Endothelial cell of umbilical vein (primary cell): Measurements from ENCODE around the gene SLC16A7. TPM values are rescaled to one million over a fixed set of nuclear protein-coding genes. Genes with fewer than 3 reads are reported as not detected.

ENCODE experiments used
- BruUV-seq: library from RNA; stranded (reverse); fragments of 400-500 nt; replicated peaks from 2 replicates; lab custom pipeline; 2021; lab: Mats Ljungman, UMichigan
- CTCF ChIA-PET: fragments of 300-600, 350-600 bp; sonication (Branson Sonifier 250); formaldehyde crosslinking; loops from one replicate; lab custom pipeline; 2021; ENCODE audit warnings: antibody characterized with exemption, inconsistent platforms; lab: Charles Lee
- POLR2A ChIA-PET: fragments of 300-600, 350-600 bp; sonication (Branson Sonifier 250); formaldehyde crosslinking; loops from one replicate; lab custom pipeline; 2021; ENCODE audit warnings: antibody characterized with exemption, inconsistent platforms; lab: Charles Lee
- DNase-seq: peaks from one replicate; pipeline ENCODE4 v3.0.0-alpha.2; 2011; ENCODE audit warnings: low read depth, low spot score
- FAIRE-seq: peaks from 2 replicates; lab custom pipeline; 2011; peaks lifted over from hg19 to GRCh38; lab: Jason Lieb, UNC
- H2AFZ ChIP-seq: 2 replicates; pipeline ENCODE4 v1.6.0; 2012; ENCODE audit warnings: low read depth, low read length, control low read depth, inconsistent platforms
- H3K27ac ChIP-seq: 2 replicates; pipeline ENCODE4 v1.5.1; 2011; ENCODE audit warnings: low read depth, mild to moderate bottlenecking, control low read depth, low read length, moderate library complexity; ENCODE audit not compliant: insufficient read depth
- H3K27me3 ChIP-seq, 2 experiments: 2 replicates each; pipeline versions ENCODE4 v1.6.0 to v1.6.1; 2011; ENCODE audit warnings: low read length in 2 of 2, mixed read lengths in 1 of 2; ENCODE audit not compliant: control insufficient read depth in 2 of 2, insufficient read depth in 2 of 2
- H3K36me3 ChIP-seq, 2 experiments: 2 replicates in 1 of 2; 3 replicates in 1 of 2; pipeline ENCODE4 v1.5.1; 2011; ENCODE audit warnings: low read length in 2 of 2, mild to moderate bottlenecking in 1 of 2, moderate library complexity in 1 of 2; ENCODE audit not compliant: control insufficient read depth in 2 of 2, insufficient read depth in 2 of 2; ENCODE audit errors: extremely low read depth in 1 of 2
- H3K4me1 ChIP-seq: 3 replicates; pipeline ENCODE4 v1.5.1; 2011; ENCODE audit warnings: mild to moderate bottlenecking, low read length; ENCODE audit not compliant: control insufficient read depth, insufficient read depth; ENCODE audit errors: extremely low read depth
- H3K4me2 ChIP-seq: 2 replicates; pipeline ENCODE4 v1.6.1; 2011; ENCODE audit warnings: low read length, control low read depth, mixed read lengths; ENCODE audit not compliant: insufficient read depth
- H3K4me3 ChIP-seq, 3 experiments: fragments of 200-600 bp in 1 of 3; sonication (generic), shearing (Covaris generic) in 1 of 3; replicated peaks in 1 of 3; 2 replicates each; pipeline ENCODE4 v1.5.1; 2011 to 2016; ENCODE audit warnings: control low read depth in 3 of 3, low read length in 3 of 3, mild to moderate bottlenecking in 2 of 3, inconsistent platforms in 1 of 3, low read depth in 1 of 3, moderate library complexity in 1 of 3; ENCODE audit not compliant: insufficient read depth in 1 of 3
- H3K79me2 ChIP-seq: 2 replicates; pipeline ENCODE4 v1.6.0; 2012; ENCODE audit warnings: low read length, inconsistent platforms; ENCODE audit not compliant: control insufficient read depth, insufficient read depth
- H3K9ac ChIP-seq: replicated peaks from 2 replicates; pipeline ENCODE3; 2011; ENCODE audit warnings: low read length, control low read depth; ENCODE audit not compliant: insufficient read depth; ENCODE audit errors: extremely low read depth
- H3K9me1 ChIP-seq: replicated peaks from 3 replicates; pipeline ENCODE4 v1.6.0; 2011; ENCODE audit warnings: mild to moderate bottlenecking, low read length; ENCODE audit not compliant: control insufficient read depth, insufficient read depth; ENCODE audit errors: extremely low read depth
- H3K9me3 ChIP-seq: replicated peaks from 2 replicates; pipeline ENCODE4 v1.5.1; 2012; ENCODE audit warnings: low read length, inconsistent platforms; ENCODE audit not compliant: control insufficient read depth, insufficient read depth
- H4K20me1 ChIP-seq: replicated peaks from 2 replicates; pipeline ENCODE3; 2011; ENCODE audit warnings: mild to moderate bottlenecking, low read length; ENCODE audit not compliant: control insufficient read depth, insufficient read depth; ENCODE audit errors: extremely low read depth
- EZH2 ChIP-seq: IDR thresholded peaks from 2 replicates; pipeline ENCODE4 v1.6.1; 2012; ENCODE audit warnings: borderline replicate concordance, low read depth, mild to moderate bottlenecking, moderate library complexity, low read length, inconsistent platforms; ENCODE audit not compliant: severe bottlenecking
- FOS ChIP-seq: IDR thresholded peaks from 2 replicates; pipeline ENCODE4 v1.6.1; 2011; ENCODE audit warnings: mild to moderate bottlenecking, low read length, moderate library complexity, borderline replicate concordance; ENCODE audit not compliant: insufficient read depth
- GATA2 ChIP-seq: IDR thresholded peaks from 2 replicates; pipeline ENCODE4 v1.7.0; 2011; ENCODE audit warnings: low read depth, mild to moderate bottlenecking, moderate library complexity, mixed read lengths, low read length; ENCODE audit not compliant: insufficient read length, insufficient read depth
- JUN ChIP-seq: IDR thresholded peaks from 2 replicates; pipeline ENCODE4 v1.6.1; 2011; ENCODE audit warnings: borderline replicate concordance, low read depth; ENCODE audit not compliant: insufficient read length, insufficient read depth
- MYC ChIP-seq: IDR thresholded peaks from one replicate; pipeline ENCODE4 v1.6.1; 2011; ENCODE audit warnings: mild to moderate bottlenecking, low read depth, low read length
- POLR2A ChIP-seq: IDR thresholded peaks from 2 replicates; pipeline ENCODE4 v1.6.1; 2012; ENCODE audit warnings: low read depth, mild to moderate bottlenecking, control low read depth, low read length
- POLR2AphosphoS5 ChIP-seq: IDR thresholded peaks from 2 replicates; pipeline ENCODE4 v1.6.1; 2012; ENCODE audit warnings: low read depth, mild to moderate bottlenecking, control low read depth, low read length, moderate library complexity; ENCODE audit not compliant: insufficient read depth
- dilution Hi-C: fragments of 300-500 bp; cut with MboI; formaldehyde crosslinking; loops from one replicate; pipeline ENCODE4 v1.15.0; 2019; ENCODE audit warnings: low sequenced_read_pairs; ENCODE audit not compliant: extremely low pct_ligation_motif_present
- intact Hi-C: fragments of 100-400 bp; cut with micrococcal nuclease; formaldehyde crosslinking; loops from one replicate; pipeline ENCODE4 v1.10.0; 2022
- polyA plus RNA-seq, 4 experiments: library from polyadenylated mRNA; depleted of rRNA in 3 of 4; stranded (reverse) in 3 of 4; unstranded in 1 of 4; fragments of >200 nt; gene quantifications; 2 replicates each; pipeline versions ENCODE4 v1.2.1 to v1.2.3, GENCODE V29; 2011 to 2012; ENCODE audit warnings: missing spikeins in 1 of 4
- total RNA-seq: library from RNA; stranded (reverse); gene quantifications from 2 replicates; pipeline ENCODE4 v1.2.3, GENCODE V29; 2021
- TF ChIP-seq, protein P1 (sequence below), 2 donors: IDR thresholded peaks; 1 replicate in 1 of 2; 2 replicates in 1 of 2; pipeline ENCODE4 v1.5.1; 2011; ENCODE audit warnings: low read length in 2 of 2, mild to moderate bottlenecking in 2 of 2, moderate library complexity in 2 of 2, control low read depth in 1 of 2, inconsistent platforms in 1 of 2, low read depth in 1 of 2; ENCODE audit not compliant: insufficient read depth in 1 of 2; ENCODE audit errors: extremely low read depth in 1 of 2
- TF ChIP-seq, protein P2 (sequence below): IDR thresholded peaks from 2 replicates; pipeline ENCODE4 v1.6.1; 2011; ENCODE audit not compliant: insufficient read depth, insufficient read length

SLC16A7 gene
- total and polyA plus RNA-seq, 2 donors (not counting 3 experiments of a cell fraction or from before 2014, with no cell fraction given), result 2.9 to 8.9 TPM

DNA sequence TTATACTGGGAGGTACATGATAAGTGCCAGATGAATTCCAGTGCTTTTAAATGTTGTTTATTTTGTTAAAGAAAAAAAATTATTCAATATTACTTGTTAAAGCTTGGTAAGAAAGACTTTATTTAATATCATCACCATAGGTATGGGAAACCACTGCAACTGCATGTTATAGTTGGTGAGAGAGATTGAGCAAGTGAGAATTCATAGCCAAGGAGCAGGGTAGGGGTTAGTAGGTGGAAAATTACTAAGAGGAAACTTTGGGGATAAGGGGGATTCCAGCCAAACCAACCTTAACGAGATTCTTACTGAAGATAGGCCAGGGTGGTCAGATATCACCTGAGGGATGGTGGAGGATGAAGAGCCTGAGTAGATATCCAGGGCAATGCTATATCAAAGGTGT, 38.4 kb downstream of the SLC16A7 start:
- ChIA-PET CTCF (no interaction called here), POLR2A (no interaction called here)
- H3K9me3 ChIP-seq, result no peaks in the 10 kb centered on the region
- dilution Hi-C loops, result no loop called here
- H3K9ac ChIP-seq, result no peak overlapping the region
- no peak overlapping the region for H3K4me3 ChIP-seq
- no peaks in the 10 kb centered on the region for H4K20me1 ChIP-seq
- no peaks in the 10 kb centered on the region for H3K9me1 ChIP-seq
- no peak overlapping the region for H3K27ac ChIP-seq
- FAIRE-seq (no peak), DNase-seq (no peak)
- H3K27me3 ChIP-seq, result no peaks in the 10 kb centered on the region
- TF ChIP-seq JUN (no peak), FOS (no peak), EZH2 (no peak), POLR2AphosphoS5 (no peak), POLR2A (no peak), GATA2 (no peak), MYC (no peak)
- TF ChIP-seq, protein P1, sequence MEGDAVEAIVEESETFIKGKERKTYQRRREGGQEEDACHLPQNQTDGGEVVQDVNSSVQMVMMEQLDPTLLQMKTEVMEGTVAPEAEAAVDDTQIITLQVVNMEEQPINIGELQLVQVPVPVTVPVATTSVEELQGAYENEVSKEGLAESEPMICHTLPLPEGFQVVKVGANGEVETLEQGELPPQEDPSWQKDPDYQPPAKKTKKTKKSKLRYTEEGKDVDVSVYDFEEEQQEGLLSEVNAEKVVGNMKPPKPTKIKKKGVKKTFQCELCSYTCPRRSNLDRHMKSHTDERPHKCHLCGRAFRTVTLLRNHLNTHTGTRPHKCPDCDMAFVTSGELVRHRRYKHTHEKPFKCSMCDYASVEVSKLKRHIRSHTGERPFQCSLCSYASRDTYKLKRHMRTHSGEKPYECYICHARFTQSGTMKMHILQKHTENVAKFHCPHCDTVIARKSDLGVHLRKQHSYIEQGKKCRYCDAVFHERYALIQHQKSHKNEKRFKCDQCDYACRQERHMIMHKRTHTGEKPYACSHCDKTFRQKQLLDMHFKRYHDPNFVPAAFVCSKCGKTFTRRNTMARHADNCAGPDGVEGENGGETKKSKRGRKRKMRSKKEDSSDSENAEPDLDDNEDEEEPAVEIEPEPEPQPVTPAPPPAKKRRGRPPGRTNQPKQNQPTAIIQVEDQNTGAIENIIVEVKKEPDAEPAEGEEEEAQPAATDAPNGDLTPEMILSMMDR (IDR thresholded peaks at IDR 0.05; ENCODE audit: extremely low read depth in 1 of 2, insufficient read depth in 1 of 2, low read depth in 1 of 2, low read length in 2 of 2), result no peak
- TF ChIP-seq, protein P2, sequence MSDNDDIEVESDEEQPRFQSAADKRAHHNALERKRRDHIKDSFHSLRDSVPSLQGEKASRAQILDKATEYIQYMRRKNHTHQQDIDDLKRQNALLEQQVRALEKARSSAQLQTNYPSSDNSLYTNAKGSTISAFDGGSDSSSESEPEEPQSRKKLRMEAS, result no peak
- no peak overlapping the region for H2AFZ ChIP-seq
- no peak overlapping the region for H3K4me2 ChIP-seq
- no peaks in the 10 kb centered on the region for H3K79me2 ChIP-seq
- no TSS peak for BruUV-seq
- no peaks in the 10 kb centered on the region for H3K36me3 ChIP-seq
- intact Hi-C loops, result no loop called here
- no peaks in the 10 kb centered on the region for H3K4me1 ChIP-seq
